ENCODE measurements around the gene IL12B.
"Not testable (repeated sequence)": the region's sequence is repeated elsewhere in the genome, so short reads cannot be mapped to it uniquely, and the experiment has no call there.

The IL12B gene

GRCh38 chr5:159290741-159291140, 39.5 kb downstream of the IL12B start:
- no peak for DNase-seq

GRCh38 chr5:159286420-159287035, 43.8 kb downstream of the IL12B start:
- peak; percentile 56 for DNase-seq

GRCh38 chr5:159274676-159275075, 55.6 kb downstream of the IL12B start:
- no peak for DNase-seq

- DNase-seq = no peak
These were observed 56.4 kb downstream of the IL12B start for GRCh38 chr5:159273923-159274322.

GRCh38 chr5:159269723-159270122, 60.6 kb downstream of the IL12B start:
- DNase-seq = no peak

GRCh38 chr5:159266764-159267163, 63.5 kb downstream of the IL12B start:
- DNase-seq = not testable (repeated sequence)

All from RPMI8226 (cell line).